PFSK-1 (cell line): ENCODE data around the gene CFLAR.

ENCODE experiments used
- POLR2AphosphoS5 ChIP-seq: IDR thresholded peaks from 2 replicates; pipeline ENCODE4 v1.6.1; 2012; ENCODE audit warnings: low read depth, mild to moderate bottlenecking, control low read depth, low read length, moderate library complexity
- TF ChIP-seq, protein P1 (sequence below), 2 experiments: IDR thresholded peaks; 2 replicates each; pipeline versions ENCODE4 v1.6.1 to v1.8.0; 2011 to 2012; ENCODE audit warnings: low read depth in 2 of 2, low read length in 2 of 2, control low read depth in 1 of 2, inconsistent platforms in 1 of 2, mild to moderate bottlenecking in 1 of 2, moderate library complexity in 1 of 2; ENCODE audit not compliant: insufficient read depth in 1 of 2

DNA sequence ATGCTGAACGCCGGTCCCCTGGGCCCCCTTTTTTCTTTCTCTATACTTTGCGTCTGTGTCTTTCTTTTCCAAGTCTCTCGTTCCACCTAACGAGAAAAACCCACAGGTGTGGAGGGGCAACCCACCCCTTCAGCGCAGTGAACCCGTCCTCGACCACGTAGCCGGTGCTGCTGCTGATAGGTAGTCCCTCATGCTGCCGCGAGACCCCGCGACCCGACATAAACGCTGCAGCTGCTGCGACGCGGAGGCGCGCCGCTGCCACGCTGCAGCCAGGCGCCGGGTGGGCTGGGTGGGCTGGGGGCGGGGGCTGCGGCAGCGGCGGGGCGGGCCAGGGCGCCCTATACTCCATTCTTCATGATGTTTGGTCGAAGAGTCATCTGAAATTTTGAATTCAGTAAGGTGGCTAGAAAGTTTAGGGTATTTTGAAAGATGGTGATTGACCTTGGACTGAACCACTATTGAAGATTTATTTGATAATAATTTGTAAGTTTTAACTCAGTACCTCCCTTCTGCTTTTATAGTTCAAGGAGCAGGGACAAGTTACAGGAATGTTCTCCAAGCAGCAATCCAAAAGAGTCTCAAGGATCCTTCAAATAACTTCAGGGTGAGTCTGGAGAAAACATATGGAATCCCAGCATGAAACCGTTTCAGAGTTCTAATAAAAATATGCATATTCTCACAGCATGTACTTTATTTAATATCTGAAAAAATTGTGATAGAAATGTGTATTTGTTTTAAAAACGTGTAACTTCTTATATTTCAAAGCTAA lies 24.1 kb downstream of the CFLAR start:
- TF ChIP-seq POLR2AphosphoS5, result no peak
- TF ChIP-seq, protein P1, sequence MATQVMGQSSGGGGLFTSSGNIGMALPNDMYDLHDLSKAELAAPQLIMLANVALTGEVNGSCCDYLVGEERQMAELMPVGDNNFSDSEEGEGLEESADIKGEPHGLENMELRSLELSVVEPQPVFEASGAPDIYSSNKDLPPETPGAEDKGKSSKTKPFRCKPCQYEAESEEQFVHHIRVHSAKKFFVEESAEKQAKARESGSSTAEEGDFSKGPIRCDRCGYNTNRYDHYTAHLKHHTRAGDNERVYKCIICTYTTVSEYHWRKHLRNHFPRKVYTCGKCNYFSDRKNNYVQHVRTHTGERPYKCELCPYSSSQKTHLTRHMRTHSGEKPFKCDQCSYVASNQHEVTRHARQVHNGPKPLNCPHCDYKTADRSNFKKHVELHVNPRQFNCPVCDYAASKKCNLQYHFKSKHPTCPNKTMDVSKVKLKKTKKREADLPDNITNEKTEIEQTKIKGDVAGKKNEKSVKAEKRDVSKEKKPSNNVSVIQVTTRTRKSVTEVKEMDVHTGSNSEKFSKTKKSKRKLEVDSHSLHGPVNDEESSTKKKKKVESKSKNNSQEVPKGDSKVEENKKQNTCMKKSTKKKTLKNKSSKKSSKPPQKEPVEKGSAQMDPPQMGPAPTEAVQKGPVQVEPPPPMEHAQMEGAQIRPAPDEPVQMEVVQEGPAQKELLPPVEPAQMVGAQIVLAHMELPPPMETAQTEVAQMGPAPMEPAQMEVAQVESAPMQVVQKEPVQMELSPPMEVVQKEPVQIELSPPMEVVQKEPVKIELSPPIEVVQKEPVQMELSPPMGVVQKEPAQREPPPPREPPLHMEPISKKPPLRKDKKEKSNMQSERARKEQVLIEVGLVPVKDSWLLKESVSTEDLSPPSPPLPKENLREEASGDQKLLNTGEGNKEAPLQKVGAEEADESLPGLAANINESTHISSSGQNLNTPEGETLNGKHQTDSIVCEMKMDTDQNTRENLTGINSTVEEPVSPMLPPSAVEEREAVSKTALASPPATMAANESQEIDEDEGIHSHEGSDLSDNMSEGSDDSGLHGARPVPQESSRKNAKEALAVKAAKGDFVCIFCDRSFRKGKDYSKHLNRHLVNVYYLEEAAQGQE (IDR thresholded peaks at IDR 0.05; ENCODE audit: insufficient read depth in 1 of 2, low read depth in 2 of 2, low read length in 2 of 2), result no peak
